ENCODE data around the gene MICU1. TPM values are rescaled to one million over a fixed set of nuclear protein-coding genes. Genes with fewer than 3 reads are reported as not detected.
"Not testable (repeated sequence)": the region's sequence is repeated elsewhere in the genome, so short reads cannot be mapped to it uniquely, and the experiment has no call there.

MICU1 gene
- total and polyA plus RNA-seq, 2 donors = 21.2 to 25.9 TPM

DNA sequence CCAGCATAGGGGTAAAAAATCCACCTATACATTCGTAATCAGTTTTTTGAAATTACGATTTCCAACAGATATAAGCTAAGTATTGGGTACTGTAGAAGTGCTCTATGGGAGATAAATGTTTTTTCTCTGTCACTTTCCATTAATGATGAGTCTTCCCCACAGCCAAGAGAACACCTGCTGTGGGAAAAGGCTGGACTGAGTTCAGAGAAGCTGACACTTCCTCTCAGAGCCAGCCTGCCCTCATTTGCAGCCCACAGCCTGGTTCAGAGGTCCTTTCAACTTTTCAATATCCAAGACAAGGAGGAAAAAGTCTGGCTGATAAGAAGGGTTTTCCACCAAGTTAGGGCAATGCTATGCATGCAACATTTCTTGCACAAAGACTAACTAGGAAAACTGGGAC is 206.6 kb downstream of the MICU1 start:
- WGBS = 97% methylated on average over 2 of the region's 2 CpGs
- DNase-seq (ENCODE audit: low read depth in 6 of 9, low spot score in 9 of 9) = no peak

DNA sequence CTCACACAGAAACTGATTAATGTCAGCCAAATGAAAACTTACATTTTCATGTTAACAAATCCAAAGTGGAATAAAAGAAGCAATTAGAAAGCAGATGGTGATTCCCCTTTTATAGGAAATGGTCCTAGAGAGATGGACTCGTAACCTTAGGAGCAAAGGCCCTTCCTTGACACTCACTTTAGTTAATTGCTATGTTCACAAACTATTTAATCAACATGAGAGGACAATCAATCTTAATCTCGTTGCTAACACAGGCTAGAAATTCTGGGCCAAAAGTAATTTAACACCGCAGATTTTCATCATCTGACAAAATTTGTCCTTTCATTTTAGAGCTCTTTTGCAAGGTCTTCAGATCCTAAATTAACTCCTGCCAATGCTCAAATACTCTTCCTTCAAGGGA is 207.2 kb downstream of the MICU1 start:
- DNase-seq (ENCODE audit: low read depth in 6 of 9, low spot score in 9 of 9) = no peak
- Histone ChIP-seq H3K4me3 (ENCODE audit: low read length in 2 of 2) (no peak overlapping the region), H3K27ac (ENCODE audit: low read depth in 1 of 2, low read length in 1 of 2) (no peak overlapping the region), H3K36me3 (ENCODE audit: control insufficient read depth in 2 of 2, insufficient read depth in 2 of 2, low read length in 1 of 2) (peaks cover 5 to 11% of the 10 kb centered on the region in 2 donors), H3K4me1 (ENCODE audit: control insufficient read depth in 2 of 2, insufficient read depth in 2 of 2, low read length in 2 of 2) (peaks cover 2 to 3% of the 10 kb centered on the region in 2 donors), H3K27me3 (ENCODE audit: control insufficient read depth in 2 of 2, insufficient read depth in 1 of 2, low read length in 1 of 2) (no peaks in the 10 kb centered on the region), H3K9me3 (ENCODE audit: control insufficient read depth in 2 of 2, insufficient read depth in 1 of 2, low read length in 1 of 2) (no peaks in the 10 kb centered on the region)
- WGBS = 80% methylated on average over 3 of the region's 3 CpGs

More for the DNA sequence above, 206.6 kb downstream of the MICU1 start:
- H3K27ac ChIP-seq (ENCODE audit: low read depth in 1 of 2, low read length in 1 of 2) = no peak overlapping the region
- H3K4me1 ChIP-seq (ENCODE audit: control insufficient read depth in 2 of 2, insufficient read depth in 2 of 2, low read length in 2 of 2) = peaks cover 2 to 3% of the 10 kb centered on the region in 2 donors
- no peaks in the 10 kb centered on the region for H3K9me3 ChIP-seq (ENCODE audit: control insufficient read depth in 2 of 2, insufficient read depth in 1 of 2, low read length in 1 of 2)
- H3K27me3 ChIP-seq (ENCODE audit: control insufficient read depth in 2 of 2, insufficient read depth in 1 of 2, low read length in 1 of 2) = no peaks in the 10 kb centered on the region
- H3K36me3 ChIP-seq (ENCODE audit: control insufficient read depth in 2 of 2, insufficient read depth in 2 of 2, low read length in 1 of 2) = peaks cover 5 to 11% of the 10 kb centered on the region in 2 donors
- H3K4me3 ChIP-seq (ENCODE audit: low read length in 2 of 2) = no peak overlapping the region

DNA sequence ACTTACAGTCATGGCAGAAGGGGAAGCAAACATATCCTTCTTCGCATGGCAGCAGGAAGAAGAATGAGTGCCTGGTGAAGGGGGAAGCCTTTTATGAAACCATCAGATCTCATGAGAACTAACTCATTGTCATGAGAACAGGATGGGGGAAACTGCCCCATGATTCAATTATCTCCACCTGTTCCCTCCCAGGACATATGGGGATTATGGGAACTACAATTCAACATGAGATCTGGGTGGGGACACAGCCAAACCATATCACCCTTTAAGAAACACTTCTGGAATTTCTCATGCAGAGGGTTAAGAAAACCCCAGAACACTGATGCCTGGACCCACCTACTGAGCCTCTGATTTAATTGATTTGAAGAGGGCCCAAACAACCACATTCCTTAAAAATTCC is 207.9 kb downstream of the MICU1 start:
- no peak overlapping the region for H3K27ac ChIP-seq (ENCODE audit: low read depth in 1 of 2, low read length in 1 of 2)
- peaks cover 5 to 11% of the 10 kb centered on the region in 2 donors for H3K36me3 ChIP-seq (ENCODE audit: control insufficient read depth in 2 of 2, insufficient read depth in 2 of 2, low read length in 1 of 2)
- no peaks in the 10 kb centered on the region for H3K27me3 ChIP-seq (ENCODE audit: control insufficient read depth in 2 of 2, insufficient read depth in 1 of 2, low read length in 1 of 2)
- DNase-seq (ENCODE audit: low read depth in 6 of 9, low spot score in 9 of 9) = no peak
- WGBS = 52% methylated on average over 1 of the region's 1 CpG
- peaks cover 2 to 3% of the 10 kb centered on the region in 2 donors for H3K4me1 ChIP-seq (ENCODE audit: control insufficient read depth in 2 of 2, insufficient read depth in 2 of 2, low read length in 2 of 2)
- no peak overlapping the region for H3K4me3 ChIP-seq (ENCODE audit: low read length in 2 of 2)
- no peaks in the 10 kb centered on the region for H3K9me3 ChIP-seq (ENCODE audit: control insufficient read depth in 2 of 2, insufficient read depth in 1 of 2, low read length in 1 of 2)

DNA sequence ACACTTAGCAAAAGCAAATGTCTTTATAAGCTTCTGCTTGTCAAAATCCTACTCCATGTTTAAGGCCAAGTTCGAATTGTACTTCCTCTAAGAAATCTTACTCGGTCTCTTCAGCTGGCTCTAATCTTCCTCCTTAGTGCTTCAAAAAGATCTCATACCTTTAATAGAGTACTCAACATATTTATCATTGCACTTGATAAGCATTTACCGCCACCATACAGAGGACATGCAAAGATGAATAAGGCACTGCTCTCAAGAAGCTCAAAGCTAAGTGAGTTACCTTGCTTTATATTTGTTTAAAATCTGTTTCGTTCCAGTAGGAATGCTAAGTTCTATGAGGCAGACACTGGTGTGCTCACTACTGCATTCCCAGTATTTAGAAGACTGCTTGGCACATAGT is 209.2 kb downstream of the MICU1 start:
- Histone ChIP-seq H3K27me3 (ENCODE audit: control insufficient read depth in 2 of 2, insufficient read depth in 1 of 2, low read length in 1 of 2) (no peaks in the 10 kb centered on the region), H3K4me3 (ENCODE audit: low read length in 2 of 2) (no peak overlapping the region), H3K4me1 (ENCODE audit: control insufficient read depth in 2 of 2, insufficient read depth in 2 of 2, low read length in 2 of 2) (peaks cover 2 to 3% of the 10 kb centered on the region in 2 donors), H3K27ac (ENCODE audit: low read depth in 1 of 2, low read length in 1 of 2) (no peak overlapping the region), H3K9me3 (ENCODE audit: control insufficient read depth in 2 of 2, insufficient read depth in 1 of 2, low read length in 1 of 2) (no peaks in the 10 kb centered on the region), H3K36me3 (ENCODE audit: control insufficient read depth in 2 of 2, insufficient read depth in 2 of 2, low read length in 1 of 2) (peaks cover 0 to 5% of the 10 kb centered on the region in 2 donors)
- no peak for DNase-seq (ENCODE audit: low read depth in 6 of 9, low spot score in 9 of 9)
- 95% methylated on average over 4 of the region's 4 CpGs for WGBS

DNA sequence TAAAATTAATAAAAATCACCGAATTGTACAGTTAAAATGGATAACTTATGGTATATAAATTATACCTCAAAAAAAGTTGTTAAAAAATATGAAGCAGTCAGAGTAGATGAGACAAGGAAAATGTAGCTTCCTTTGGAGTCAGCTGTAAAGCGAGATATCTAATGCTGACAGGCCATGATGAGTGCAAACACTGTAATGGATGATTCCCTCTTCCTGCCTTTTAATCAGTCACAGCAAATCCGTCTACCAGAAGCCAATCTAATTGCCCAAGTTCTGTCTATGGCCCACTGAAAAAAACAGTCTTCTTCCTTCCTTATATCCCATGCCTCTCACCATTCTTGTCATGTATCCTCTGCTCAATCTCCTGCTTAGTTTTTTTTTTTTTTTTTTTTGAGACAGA is 211.2 kb downstream of the MICU1 start:
- Histone ChIP-seq H3K27me3 (ENCODE audit: control insufficient read depth in 2 of 2, insufficient read depth in 1 of 2, low read length in 1 of 2) (no peaks in the 10 kb centered on the region), H3K4me3 (ENCODE audit: low read length in 2 of 2) (no peak overlapping the region), H3K27ac (ENCODE audit: low read depth in 1 of 2, low read length in 1 of 2) (no peak overlapping the region), H3K9me3 (ENCODE audit: control insufficient read depth in 2 of 2, insufficient read depth in 1 of 2, low read length in 1 of 2) (no peaks in the 10 kb centered on the region), H3K4me1 (ENCODE audit: control insufficient read depth in 2 of 2, insufficient read depth in 2 of 2, low read length in 2 of 2) (peaks cover 2 to 3% of the 10 kb centered on the region in 2 donors), H3K36me3 (ENCODE audit: control insufficient read depth in 2 of 2, insufficient read depth in 2 of 2, low read length in 1 of 2) (no peaks in the 10 kb centered on the region)
- DNase-seq (ENCODE audit: low read depth in 6 of 9, low spot score in 9 of 9) = no peak
- 98% methylated on average over 3 of the region's 3 CpGs for WGBS

DNA sequence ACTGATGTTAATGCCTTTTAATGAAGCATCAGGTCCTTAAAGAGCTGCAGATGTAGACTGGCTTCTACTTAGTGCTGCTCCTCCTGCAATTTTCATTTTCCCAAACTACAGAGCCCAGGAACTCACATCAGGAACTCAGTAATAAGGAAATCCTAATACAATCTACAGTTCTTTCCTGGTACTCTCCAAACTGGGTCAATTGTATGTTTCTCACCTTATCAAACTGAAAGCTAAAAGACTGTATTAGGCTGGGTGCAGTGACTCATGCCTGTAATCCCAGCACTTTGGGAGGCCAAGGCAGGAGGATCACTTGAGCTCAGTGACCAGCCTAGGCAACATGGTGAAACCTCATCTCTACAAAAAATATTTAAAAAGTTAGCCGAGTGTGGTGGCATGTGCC is 216.7 kb downstream of the MICU1 start:
- no peaks in the 10 kb centered on the region for H3K9me3 ChIP-seq (ENCODE audit: control insufficient read depth in 2 of 2, insufficient read depth in 1 of 2, low read length in 1 of 2)
- 98% methylated on average over 1 of the region's 1 CpG for WGBS
- H3K4me3 ChIP-seq (ENCODE audit: low read length in 2 of 2) = no peak overlapping the region
- H3K4me1 ChIP-seq (ENCODE audit: control insufficient read depth in 2 of 2, insufficient read depth in 2 of 2, low read length in 2 of 2) = no peaks in the 10 kb centered on the region
- H3K27ac ChIP-seq (ENCODE audit: low read depth in 1 of 2, low read length in 1 of 2) = no peak overlapping the region
- no peaks in the 10 kb centered on the region for H3K27me3 ChIP-seq (ENCODE audit: control insufficient read depth in 2 of 2, insufficient read depth in 1 of 2, low read length in 1 of 2)
- no peaks in the 10 kb centered on the region for H3K36me3 ChIP-seq (ENCODE audit: control insufficient read depth in 2 of 2, insufficient read depth in 2 of 2, low read length in 1 of 2)
- DNase-seq (ENCODE audit: low read depth in 6 of 9, low spot score in 9 of 9) = no peak

DNA sequence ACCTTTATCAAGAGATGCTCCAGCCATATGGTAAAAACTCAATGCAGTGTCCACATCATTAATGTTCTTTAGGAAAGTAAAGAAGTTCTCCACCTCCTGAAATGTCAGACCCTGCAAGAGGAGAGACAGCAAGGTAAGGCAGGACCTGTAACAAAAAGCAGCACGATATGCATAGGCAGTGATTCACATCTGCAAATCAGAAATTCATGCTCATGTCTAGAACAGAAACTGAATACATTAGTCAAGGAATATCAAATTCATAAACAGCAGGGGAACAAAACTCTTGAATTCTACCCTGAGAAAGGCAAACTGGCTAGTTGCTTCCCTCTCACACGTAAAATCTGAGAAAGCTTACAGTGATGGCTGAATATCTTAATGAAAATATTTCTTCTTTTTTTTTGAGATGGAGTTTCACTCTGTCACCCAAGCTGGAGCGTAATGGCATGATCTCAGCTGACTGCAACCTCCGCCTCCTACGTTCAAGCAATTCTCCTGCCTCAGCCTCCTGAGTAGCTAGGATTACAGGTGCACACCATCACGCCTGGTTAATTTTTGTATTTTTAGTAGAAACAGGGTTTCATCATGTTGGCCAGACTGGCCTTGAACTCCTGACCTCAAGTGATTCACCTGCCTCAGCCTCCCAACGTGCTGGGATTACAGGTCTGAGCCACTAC is 217.8 kb downstream of the MICU1 start:
- no peaks in the 10 kb centered on the region for H3K27me3 ChIP-seq (ENCODE audit: control insufficient read depth in 2 of 2, insufficient read depth in 1 of 2, low read length in 1 of 2)
- DNase-seq (ENCODE audit: low read depth in 6 of 9, low spot score in 9 of 9) = no peak
- no peaks in the 10 kb centered on the region for H3K36me3 ChIP-seq (ENCODE audit: control insufficient read depth in 2 of 2, insufficient read depth in 2 of 2, low read length in 1 of 2)
- no peaks in the 10 kb centered on the region for H3K4me1 ChIP-seq (ENCODE audit: control insufficient read depth in 2 of 2, insufficient read depth in 2 of 2, low read length in 2 of 2)
- no peak overlapping the region for H3K27ac ChIP-seq (ENCODE audit: low read depth in 1 of 2, low read length in 1 of 2)
- no peaks in the 10 kb centered on the region for H3K9me3 ChIP-seq (ENCODE audit: control insufficient read depth in 2 of 2, insufficient read depth in 1 of 2, low read length in 1 of 2)
- no peak overlapping the region for H3K4me3 ChIP-seq (ENCODE audit: low read length in 2 of 2)
- WGBS = 97% methylated on average over 7 of the region's 7 CpGs

DNA sequence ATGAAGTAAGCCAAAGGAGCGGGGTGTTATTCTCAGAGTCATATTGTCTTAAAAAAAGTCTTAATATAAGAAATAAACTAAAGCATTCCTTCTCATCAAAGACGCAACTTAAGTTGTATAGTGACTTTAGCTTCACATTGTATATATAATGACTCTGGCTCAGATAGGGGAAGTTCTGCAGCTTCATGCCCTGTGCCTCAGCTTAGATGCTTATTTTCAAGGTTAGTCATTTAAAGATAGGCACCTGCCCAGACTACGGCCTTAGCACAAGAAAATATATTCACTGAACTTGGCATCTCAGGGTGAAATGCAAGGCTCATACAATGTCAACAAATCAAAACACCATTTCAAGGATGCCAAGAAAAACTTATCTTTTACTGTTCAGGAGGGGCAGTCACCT is 218.4 kb downstream of the MICU1 start:
- Histone ChIP-seq H3K27ac (ENCODE audit: low read depth in 1 of 2, low read length in 1 of 2) (no peak overlapping the region), H3K9me3 (ENCODE audit: control insufficient read depth in 2 of 2, insufficient read depth in 1 of 2, low read length in 1 of 2) (no peaks in the 10 kb centered on the region), H3K36me3 (ENCODE audit: control insufficient read depth in 2 of 2, insufficient read depth in 2 of 2, low read length in 1 of 2) (peaks cover 0 to 5% of the 10 kb centered on the region in 2 donors), H3K27me3 (ENCODE audit: control insufficient read depth in 2 of 2, insufficient read depth in 1 of 2, low read length in 1 of 2) (no peaks in the 10 kb centered on the region), H3K4me1 (ENCODE audit: control insufficient read depth in 2 of 2, insufficient read depth in 2 of 2, low read length in 2 of 2) (no peaks in the 10 kb centered on the region), H3K4me3 (ENCODE audit: low read length in 2 of 2) (no peak overlapping the region)
- WGBS = 96% methylated on average over 3 of the region's 3 CpGs
- DNase-seq (ENCODE audit: low read depth in 6 of 9, low spot score in 9 of 9) = no peak

DNA sequence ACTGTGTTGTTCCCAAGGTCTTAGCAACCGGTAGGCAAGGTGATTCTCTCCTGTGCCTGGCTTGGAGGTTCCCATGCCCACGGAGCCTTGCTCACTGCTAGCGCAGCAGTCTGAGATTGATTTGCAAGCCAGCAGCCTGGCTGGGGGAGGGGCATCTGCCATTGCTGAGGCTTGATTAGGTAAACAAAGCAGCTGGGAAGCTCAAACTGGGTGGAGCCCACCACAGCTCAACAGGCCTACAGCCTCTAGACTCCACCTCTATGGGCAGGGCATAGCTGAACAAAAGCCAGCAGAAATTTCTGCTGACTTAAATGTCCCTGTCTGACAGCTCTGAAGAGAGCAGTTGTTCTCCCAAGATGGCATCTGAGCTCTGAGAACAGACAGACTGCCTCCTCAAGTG is 230.3 kb downstream of the MICU1 start:
- over 99% methylated on average over 3 of the region's 3 CpGs for WGBS
- H3K27me3 ChIP-seq (ENCODE audit: control insufficient read depth in 2 of 2, insufficient read depth in 1 of 2, low read length in 1 of 2); DNase-seq (ENCODE audit: low read depth in 6 of 9, low spot score in 9 of 9): not testable (repeated sequence)

More for the DNA sequence above, 230.3 kb downstream of the MICU1 start:
- H3K27ac ChIP-seq (ENCODE audit: low read depth in 1 of 2, low read length in 1 of 2); H3K9me3 ChIP-seq (ENCODE audit: control insufficient read depth in 2 of 2, insufficient read depth in 1 of 2, low read length in 1 of 2); H3K4me1 ChIP-seq (ENCODE audit: control insufficient read depth in 2 of 2, insufficient read depth in 2 of 2, low read length in 2 of 2); H3K4me3 ChIP-seq (ENCODE audit: low read length in 2 of 2); H3K36me3 ChIP-seq (ENCODE audit: control insufficient read depth in 2 of 2, insufficient read depth in 2 of 2, low read length in 1 of 2): not testable (repeated sequence)
